OCI-LY1 (cell line): ENCODE measurements around the gene PTS.

Experiments used
- H2AFZ ChIP-seq: fragments of 200-600 bp; sonication (generic), shearing (Covaris generic); 2 replicates; pipeline ENCODE4 v1.6.0; 2014; ENCODE audit warnings: antibody characterized with exemption, mild to moderate bottlenecking, low read length
- H3F3A ChIP-seq: fragments of 200-600 bp; sonication (generic), shearing (Covaris generic); 2 replicates; pipeline ENCODE4 v1.6.0; 2014; ENCODE audit warnings: mild to moderate bottlenecking, antibody characterized with exemption, low read length, moderate library complexity; ENCODE audit not compliant: insufficient read depth
- H3K27ac ChIP-seq: fragments of 200-600 bp; sonication (generic); 2 replicates; pipeline ENCODE4 v1.5.1; 2014; ENCODE audit warnings: low read length, mixed run types, mild to moderate bottlenecking, low read depth; ENCODE audit not compliant: poor library complexity, severe bottlenecking
- H3K27me3 ChIP-seq: fragments of 200-600 bp; sonication (generic); 2 replicates; pipeline ENCODE4 v1.6.0; 2014; ENCODE audit warnings: antibody characterized with exemption, mild to moderate bottlenecking, low read length, moderate library complexity; ENCODE audit not compliant: insufficient read depth
- H3K36me3 ChIP-seq: fragments of 200-600 bp; sonication (generic); 2 replicates; pipeline ENCODE4 v1.6.1; 2014; ENCODE audit warnings: mild to moderate bottlenecking, antibody characterized with exemption, low read length, moderate library complexity, mixed read lengths; ENCODE audit not compliant: insufficient read depth
- H3K4me1 ChIP-seq: fragments of 200-600 bp; sonication (generic); 2 replicates; pipeline ENCODE4 v1.5.1; 2014; ENCODE audit warnings: mild to moderate bottlenecking, low read length, moderate library complexity; ENCODE audit not compliant: insufficient read depth, severe bottlenecking
- H3K4me2 ChIP-seq: fragments of 200-600 bp; sonication (generic), shearing (Covaris generic); 2 replicates; pipeline ENCODE4 v1.6.1; 2014; ENCODE audit warnings: low read length
- H3K4me3 ChIP-seq: fragments of 200-600 bp; sonication (generic); 2 replicates; pipeline ENCODE4 v1.5.1; 2014; ENCODE audit warnings: low read length, low read depth, mild to moderate bottlenecking, mixed read lengths; ENCODE audit not compliant: poor library complexity, severe bottlenecking
- H3K79me2 ChIP-seq: fragments of 200-600 bp; shearing (Covaris generic); 2 replicates; pipeline ENCODE4 v1.6.1; 2016; ENCODE audit warnings: mixed run types, low read length, mixed read lengths; ENCODE audit not compliant: insufficient read depth
- H3K9ac ChIP-seq: fragments of 200-600 bp; sonication (generic), shearing (Covaris generic); 2 replicates; pipeline ENCODE4 v1.6.1; 2014; ENCODE audit warnings: mild to moderate bottlenecking, low read length, mixed read lengths
- H3K9me2 ChIP-seq: fragments of 200-600 bp; sonication (generic), shearing (Covaris generic); 2 replicates; pipeline ENCODE4 v1.6.1; 2014; ENCODE audit warnings: low read depth, mild to moderate bottlenecking, low read length, mixed read lengths
- H3K9me3 ChIP-seq: fragments of 200-600 bp; shearing (Covaris generic); 2 replicates; pipeline ENCODE4 v1.6.1; 2014; ENCODE audit warnings: low read length, mixed read lengths
- H4K20me1 ChIP-seq: fragments of 200-600 bp; sonication (generic), shearing (Covaris generic); 2 replicates; pipeline ENCODE4 v1.6.0; 2016; ENCODE audit warnings: mild to moderate bottlenecking, low read length; ENCODE audit not compliant: insufficient read depth
- EZH2 ChIP-seq: fragments of 200-600 bp; sonication (generic), shearing (Covaris generic); IDR thresholded peaks from 2 replicates; pipeline ENCODE4 v1.8.0; 2017; ENCODE audit warnings: borderline replicate concordance, mixed run types, mild to moderate bottlenecking, antibody characterized with exemption, low read length, moderate library complexity, mixed read lengths
- TF ChIP-seq, protein P1 (sequence below): fragments of 200-600 bp; sonication (generic), shearing (Covaris generic); IDR thresholded peaks from 2 replicates; pipeline ENCODE4 v1.5.1; 2017; ENCODE audit warnings: mild to moderate bottlenecking, antibody characterized with exemption, low read length, moderate library complexity, mixed read lengths

PTS gene

DNA sequence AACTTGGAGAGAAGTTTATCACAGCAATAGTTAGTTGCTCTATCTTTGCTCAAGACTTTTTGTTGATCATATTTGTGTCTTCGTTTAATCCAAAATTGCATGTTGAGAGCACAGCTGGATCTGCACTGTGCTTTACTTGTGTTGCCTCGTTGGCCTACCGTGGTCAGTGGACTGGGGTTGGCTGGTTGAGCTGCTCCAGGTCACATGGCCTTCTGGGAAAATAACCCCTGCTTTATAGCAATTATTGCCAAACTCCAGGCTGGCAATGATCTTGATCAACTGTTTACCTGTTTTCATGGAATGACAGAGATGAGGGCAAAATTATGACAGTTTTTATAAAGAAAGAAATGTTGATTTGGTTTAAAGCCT lies 40.2 kb downstream of the PTS start:
- Histone ChIP-seq H3K9me2 (no peaks in the 10 kb centered on the region), H3K36me3 (no peaks in the 10 kb centered on the region), H2AFZ (no peak overlapping the region), H3K27ac (no peak overlapping the region), H3K9me3 (no peaks in the 10 kb centered on the region), H3K4me1 (peaks cover 5% of the 10 kb centered on the region), H4K20me1 (no peaks in the 10 kb centered on the region), H3K27me3 (no peaks in the 10 kb centered on the region), H3K4me2 (no peak overlapping the region), H3F3A (no peaks in the 10 kb centered on the region), H3K9ac (no peak overlapping the region), H3K79me2 (no peaks in the 10 kb centered on the region), H3K4me3 (no peak overlapping the region)
- TF ChIP-seq, protein P1, sequence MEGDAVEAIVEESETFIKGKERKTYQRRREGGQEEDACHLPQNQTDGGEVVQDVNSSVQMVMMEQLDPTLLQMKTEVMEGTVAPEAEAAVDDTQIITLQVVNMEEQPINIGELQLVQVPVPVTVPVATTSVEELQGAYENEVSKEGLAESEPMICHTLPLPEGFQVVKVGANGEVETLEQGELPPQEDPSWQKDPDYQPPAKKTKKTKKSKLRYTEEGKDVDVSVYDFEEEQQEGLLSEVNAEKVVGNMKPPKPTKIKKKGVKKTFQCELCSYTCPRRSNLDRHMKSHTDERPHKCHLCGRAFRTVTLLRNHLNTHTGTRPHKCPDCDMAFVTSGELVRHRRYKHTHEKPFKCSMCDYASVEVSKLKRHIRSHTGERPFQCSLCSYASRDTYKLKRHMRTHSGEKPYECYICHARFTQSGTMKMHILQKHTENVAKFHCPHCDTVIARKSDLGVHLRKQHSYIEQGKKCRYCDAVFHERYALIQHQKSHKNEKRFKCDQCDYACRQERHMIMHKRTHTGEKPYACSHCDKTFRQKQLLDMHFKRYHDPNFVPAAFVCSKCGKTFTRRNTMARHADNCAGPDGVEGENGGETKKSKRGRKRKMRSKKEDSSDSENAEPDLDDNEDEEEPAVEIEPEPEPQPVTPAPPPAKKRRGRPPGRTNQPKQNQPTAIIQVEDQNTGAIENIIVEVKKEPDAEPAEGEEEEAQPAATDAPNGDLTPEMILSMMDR: no peak
- TF ChIP-seq EZH2: no peak

DNA sequence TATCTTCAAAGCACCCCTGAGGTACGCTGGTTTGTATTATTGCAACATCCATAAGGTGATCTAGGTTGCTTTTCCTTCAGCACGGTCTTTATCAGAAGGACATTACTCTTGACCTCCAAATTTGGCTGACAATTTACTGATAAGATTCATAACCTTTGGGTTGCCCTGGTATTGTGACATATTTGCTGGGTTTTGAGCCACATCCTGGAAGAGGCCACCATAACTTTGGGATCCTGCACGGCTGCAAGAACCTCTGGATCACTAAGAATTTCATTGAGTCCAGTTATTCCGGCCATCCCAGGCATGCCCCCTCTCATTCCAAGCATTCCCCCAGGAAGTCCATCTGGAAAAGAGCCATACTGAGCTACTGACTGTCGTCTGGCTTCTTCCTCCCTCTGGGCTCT lies 41.0 kb downstream of the PTS start:
- TF ChIP-seq, protein P1: no peak
- TF ChIP-seq EZH2: no peak
- Histone ChIP-seq H3K9me3 (no peaks in the 10 kb centered on the region), H3K9ac (no peak overlapping the region), H3K36me3 (no peaks in the 10 kb centered on the region), H3K9me2 (no peaks in the 10 kb centered on the region), H3K4me3 (no peak overlapping the region), H2AFZ (no peak overlapping the region), H3K27ac (no peak overlapping the region), H4K20me1 (no peaks in the 10 kb centered on the region), H3K4me1 (peaks cover 7% of the 10 kb centered on the region), H3K27me3 (no peaks in the 10 kb centered on the region), H3F3A (no peaks in the 10 kb centered on the region), H3K79me2 (no peaks in the 10 kb centered on the region), H3K4me2 (no peak overlapping the region)

DNA sequence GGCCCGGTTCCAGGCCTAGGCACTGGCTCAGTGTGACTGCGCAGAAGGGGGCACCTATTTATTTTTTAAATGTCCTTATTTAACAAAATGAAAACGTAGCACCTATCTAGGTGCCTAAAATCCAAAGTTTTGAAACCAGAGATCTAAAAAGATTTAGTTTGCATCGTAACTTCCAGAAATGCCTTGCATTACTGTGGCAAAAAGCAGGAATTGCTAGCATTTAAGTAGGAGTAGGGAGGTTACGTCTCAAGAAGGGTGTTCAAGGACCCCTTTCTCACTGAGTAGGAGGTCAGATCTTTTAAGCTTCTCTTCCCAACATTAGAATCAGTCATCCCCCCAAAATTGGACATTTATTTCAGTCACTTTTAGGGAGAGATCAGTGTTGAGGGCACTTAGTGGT lies 42.2 kb downstream of the PTS start:
- Histone ChIP-seq H3K4me2 (no peak overlapping the region), H2AFZ (no peak overlapping the region), H3K79me2 (no peaks in the 10 kb centered on the region), H3K27ac (no peak overlapping the region), H3K27me3 (no peaks in the 10 kb centered on the region), H3K36me3 (no peaks in the 10 kb centered on the region), H3K9me2 (no peaks in the 10 kb centered on the region), H3K4me1 (peaks cover 7% of the 10 kb centered on the region), H3K9me3 (no peaks in the 10 kb centered on the region), H4K20me1 (no peaks in the 10 kb centered on the region), H3K9ac (no peak overlapping the region), H3K4me3 (no peak overlapping the region), H3F3A (no peaks in the 10 kb centered on the region)
- no peak for TF ChIP-seq EZH2
- TF ChIP-seq, protein P1: no peak
